ENCODE data around the gene LHX3. TPM values are rescaled to one million over a fixed set of nuclear protein-coding genes. Genes with fewer than 3 reads are reported as not detected.

LHX3 gene
- total RNA-seq, 1 donor from 2014 or later = not detected

- Histone ChIP-seq H3K9me3 (no peaks in the 10 kb centered on the region), H3K27ac (no peak overlapping the region), H3K4me1 (peaks cover 8% of the 10 kb centered on the region), H3K36me3 (no peaks in the 10 kb centered on the region), H3K27me3 (peaks cover 6% of the 10 kb centered on the region), H3K4me3 (no peak overlapping the region)
- intact Hi-C loops (cut with DNase I) = loop anchor here (5.0 kb wide), 1 partner anchor 168 kb away; no protein-coding TSS in a partner anchor
- TF ChIP-seq CTCF (IDR thresholded peaks at IDR 0.05) (no peak), POLR2A (IDR thresholded peaks at IDR 0.05) (no peak), POLR2AphosphoS5 (IDR thresholded peaks at IDR 0.05; ENCODE audit: insufficient read depth in 1 of 2, low read depth in 1 of 2) (no peak)
- DNase-seq (ENCODE audit: extremely low spot score in 2 of 2) = no peak
Measured at GRCh38 chr9:136199391-136200288, 5.3 kb downstream of the LHX3 start.

GRCh38 chr9:136198605-136199083 is 6.3 kb downstream of the LHX3 start:
- intact Hi-C loops (cut with DNase I) = no loop called here
- peaks cover 8% of the 10 kb centered on the region for H3K4me1 ChIP-seq
- no peak overlapping the region for H3K27ac ChIP-seq
- TF ChIP-seq POLR2A (IDR thresholded peaks at IDR 0.05) = no peak
- TF ChIP-seq CTCF (IDR thresholded peaks at IDR 0.05) = no peak
- no peak for TF ChIP-seq POLR2AphosphoS5 (IDR thresholded peaks at IDR 0.05; ENCODE audit: insufficient read depth in 1 of 2, low read depth in 1 of 2)
- peaks cover 13% of the 10 kb centered on the region for H3K27me3 ChIP-seq
- no peaks in the 10 kb centered on the region for H3K36me3 ChIP-seq
- H3K9me3 ChIP-seq = no peaks in the 10 kb centered on the region
- no peak for DNase-seq (ENCODE audit: extremely low spot score in 2 of 2)
- H3K4me3 ChIP-seq = no peak overlapping the region

GRCh38 chr9:136197930-136198604 is 6.9 kb downstream of the LHX3 start:
- H3K9me3 ChIP-seq = no peaks in the 10 kb centered on the region
- H3K36me3 ChIP-seq = no peaks in the 10 kb centered on the region
- no peak for TF ChIP-seq POLR2A (IDR thresholded peaks at IDR 0.05)
- TF ChIP-seq POLR2AphosphoS5 (IDR thresholded peaks at IDR 0.05; ENCODE audit: insufficient read depth in 1 of 2, low read depth in 1 of 2) = no peak
- TF ChIP-seq CTCF (IDR thresholded peaks at IDR 0.05) = no peak
- intact Hi-C loops (cut with DNase I) = no loop called here
- no peak overlapping the region for H3K27ac ChIP-seq
- no peak for DNase-seq (ENCODE audit: extremely low spot score in 2 of 2)
- H3K27me3 ChIP-seq = peaks cover 16% of the 10 kb centered on the region
- no peak overlapping the region for H3K4me3 ChIP-seq
- peaks cover 9% of the 10 kb centered on the region for H3K4me1 ChIP-seq

- Histone ChIP-seq H3K4me3 (no peak overlapping the region), H3K4me1 (peaks cover 16% of the 10 kb centered on the region), H3K36me3 (no peaks in the 10 kb centered on the region), H3K27me3 (peaks cover 23% of the 10 kb centered on the region), H3K27ac (no peak overlapping the region), H3K9me3 (no peaks in the 10 kb centered on the region)
- TF ChIP-seq POLR2AphosphoS5 (IDR thresholded peaks at IDR 0.05; ENCODE audit: insufficient read depth in 1 of 2, low read depth in 1 of 2) (no peak), POLR2A (IDR thresholded peaks at IDR 0.05) (no peak), CTCF (IDR thresholded peaks at IDR 0.05) (no peak)
- intact Hi-C loops (cut with DNase I) = no loop called here
- no peak for DNase-seq (ENCODE audit: extremely low spot score in 2 of 2)
Measured at GRCh38 chr9:136197084-136197875, 7.6 kb downstream of the LHX3 start.
